ENCODE measurements around the gene PREPL.

PREPL gene

GRCh38 chr2:44291281-44292248 lies 69.7 kb downstream of the PREPL start:
- DNase-seq = no peak

GRCh38 chr2:44290261-44290660 lies 71.0 kb downstream of the PREPL start:
- no peak for DNase-seq

- no peak for DNase-seq
These were observed 74.2 kb downstream of the PREPL start for GRCh38 chr2:44286884-44287638.

GRCh38 chr2:44286119-44286883 lies 75.0 kb downstream of the PREPL start:
- no peak for DNase-seq

- DNase-seq = no peak
These were observed 76.1 kb downstream of the PREPL start for GRCh38 chr2:44285174-44285573.

GRCh38 chr2:44283116-44283666 lies 78.1 kb downstream of the PREPL start:
- no peak for DNase-seq

- no peak for DNase-seq
These were observed 80.4 kb downstream of the PREPL start for GRCh38 chr2:44280869-44281268.

GRCh38 chr2:44277541-44277940 lies 83.8 kb downstream of the PREPL start:
- no peak for DNase-seq

GRCh38 chr2:44275927-44276303 lies 85.4 kb downstream of the PREPL start:
- DNase-seq = no peak

GRCh38 chr2:44273596-44273995 lies 87.7 kb downstream of the PREPL start:
- no peak for DNase-seq

GRCh38 chr2:44273076-44273475 lies 88.2 kb downstream of the PREPL start:
- no peak for DNase-seq

- no peak for DNase-seq
These were observed 90.0 kb downstream of the PREPL start for GRCh38 chr2:44271296-44271695.

- no peak for DNase-seq
These were observed 91.5 kb downstream of the PREPL start for GRCh38 chr2:44269831-44270230.

- DNase-seq = no peak
These were observed 93.3 kb downstream of the PREPL start for GRCh38 chr2:44267796-44268648.

Data from activated naive CD4-positive, alpha-beta T cell (primary cell).